Astrocyte of the cerebellum (primary cell): ENCODE results near the gene TNC.

ENCODE experiments used
- DNase-seq: peaks from one replicate; pipeline ENCODE4 v3.0.0-alpha.2; 2011; ENCODE audit warnings: low read depth
- H3K4me3 ChIP-seq: 2 replicates; pipeline ENCODE4 v1.5.1; 2011; ENCODE audit warnings: mild to moderate bottlenecking, low read depth, low read length, moderate library complexity
- in situ Hi-C: cut with HindIII; loops from 2 replicates; pipeline ENCODE4 v1.10.0; 2017; ENCODE audit warnings: low sequenced_read_pairs
- TF ChIP-seq, protein P1 (sequence below): IDR thresholded peaks from 2 replicates; pipeline ENCODE4 v1.5.1; 2012; ENCODE audit warnings: low read length, low read depth, moderate library complexity, mild to moderate bottlenecking; ENCODE audit errors: missing control alignments

TNC gene

DNA sequence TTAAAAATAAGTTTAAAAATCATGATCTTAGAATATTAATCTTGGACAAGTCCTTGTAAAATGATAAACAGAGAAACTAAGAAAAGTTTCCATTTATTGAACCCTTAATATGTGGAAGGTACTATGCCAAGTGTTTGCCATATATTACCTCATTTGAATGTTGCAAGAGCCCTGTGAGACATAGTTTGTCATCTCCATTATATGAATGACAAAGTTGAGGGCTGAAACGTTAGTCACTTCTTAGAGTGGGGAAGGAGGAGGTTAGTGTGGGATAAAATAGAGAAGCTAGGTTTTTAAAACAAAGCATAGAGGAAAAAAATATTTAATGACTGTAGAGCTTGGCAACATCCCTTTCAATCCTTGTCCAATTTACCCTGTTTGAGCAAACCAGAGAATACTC, 2.0 kb downstream of the TNC start:
- TF ChIP-seq, protein P1, sequence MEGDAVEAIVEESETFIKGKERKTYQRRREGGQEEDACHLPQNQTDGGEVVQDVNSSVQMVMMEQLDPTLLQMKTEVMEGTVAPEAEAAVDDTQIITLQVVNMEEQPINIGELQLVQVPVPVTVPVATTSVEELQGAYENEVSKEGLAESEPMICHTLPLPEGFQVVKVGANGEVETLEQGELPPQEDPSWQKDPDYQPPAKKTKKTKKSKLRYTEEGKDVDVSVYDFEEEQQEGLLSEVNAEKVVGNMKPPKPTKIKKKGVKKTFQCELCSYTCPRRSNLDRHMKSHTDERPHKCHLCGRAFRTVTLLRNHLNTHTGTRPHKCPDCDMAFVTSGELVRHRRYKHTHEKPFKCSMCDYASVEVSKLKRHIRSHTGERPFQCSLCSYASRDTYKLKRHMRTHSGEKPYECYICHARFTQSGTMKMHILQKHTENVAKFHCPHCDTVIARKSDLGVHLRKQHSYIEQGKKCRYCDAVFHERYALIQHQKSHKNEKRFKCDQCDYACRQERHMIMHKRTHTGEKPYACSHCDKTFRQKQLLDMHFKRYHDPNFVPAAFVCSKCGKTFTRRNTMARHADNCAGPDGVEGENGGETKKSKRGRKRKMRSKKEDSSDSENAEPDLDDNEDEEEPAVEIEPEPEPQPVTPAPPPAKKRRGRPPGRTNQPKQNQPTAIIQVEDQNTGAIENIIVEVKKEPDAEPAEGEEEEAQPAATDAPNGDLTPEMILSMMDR: no peak
- H3K4me3 ChIP-seq: peak overlapping the region; percentile 56
- DNase-seq: no peak
- in situ Hi-C loops: no loop called here

GRCh38 chr9:115115117-115115880, 2.7 kb downstream of the TNC start:
- TF ChIP-seq, protein P1: no peak
- in situ Hi-C loops: no loop called here
- no peak for DNase-seq
- H3K4me3 ChIP-seq: peak overlapping the region; percentile 56

GRCh38 chr9:115114546-115114945, 3.4 kb downstream of the TNC start:
- TF ChIP-seq, protein P1: no peak
- in situ Hi-C loops: no loop called here
- no peak for DNase-seq
- no peak overlapping the region for H3K4me3 ChIP-seq

DNA sequence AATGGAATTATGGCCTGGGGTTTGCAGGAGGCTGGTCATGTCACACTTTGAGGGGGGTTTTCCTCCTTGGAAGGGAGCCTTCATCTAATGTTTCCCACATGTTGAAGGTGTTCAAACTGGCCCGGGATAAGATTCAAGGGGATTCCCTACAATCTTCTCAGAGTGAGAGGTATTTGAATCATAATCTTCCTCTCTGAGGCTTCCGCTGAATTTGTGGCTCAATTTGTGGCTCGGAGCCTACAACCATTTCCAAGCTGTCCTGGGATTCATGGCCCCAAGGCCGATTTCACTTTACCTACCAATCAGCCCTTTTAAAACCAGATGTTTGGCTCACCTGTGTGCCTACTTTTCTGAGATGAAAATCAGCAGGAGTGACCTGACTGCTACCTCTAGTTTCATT, 3.9 kb downstream of the TNC start:
- DNase-seq: no peak
- H3K4me3 ChIP-seq: no peak overlapping the region
- TF ChIP-seq, protein P1: no peak
- in situ Hi-C loops: no loop called here

DNA sequence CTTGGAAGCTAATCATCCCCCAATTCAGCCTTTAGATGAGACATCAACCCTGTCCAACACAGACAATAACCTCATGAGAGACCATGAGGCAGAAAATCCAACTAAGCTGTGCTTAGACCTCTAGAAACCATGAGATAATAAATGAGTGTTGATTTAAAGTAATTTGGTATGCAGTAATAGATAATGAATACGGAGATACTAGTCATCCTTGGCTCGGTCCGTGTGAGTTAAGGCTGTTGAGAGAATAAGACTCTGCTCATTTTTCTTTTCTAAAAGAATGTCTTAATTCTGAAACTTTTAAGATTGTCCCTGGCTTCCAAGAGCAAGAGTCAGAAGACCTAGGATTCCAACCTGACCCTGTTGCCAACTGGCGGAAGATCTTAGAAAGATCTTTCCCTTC, 6.1 kb downstream of the TNC start:
- in situ Hi-C loops: no loop called here
- H3K4me3 ChIP-seq: no peak overlapping the region
- no peak for DNase-seq
- TF ChIP-seq, protein P1: no peak

- in situ Hi-C loops: no loop called here
- no peak for DNase-seq
- H3K4me3 ChIP-seq: no peak overlapping the region
- TF ChIP-seq, protein P1: no peak
These were observed 8.5 kb downstream of the TNC start for GRCh38 chr9:115109486-115109885.
